Smooth muscle cell (in vitro differentiated cells): ENCODE data around the gene DUSP28. TPM values are rescaled to one million over a fixed set of nuclear protein-coding genes. Genes with fewer than 3 reads are reported as not detected.
"Not testable (repeated sequence)": the region's sequence is repeated elsewhere in the genome, so short reads cannot be mapped to it uniquely, and the experiment has no call there.

Source experiments
- DNase-seq: peaks from one replicate; lab custom pipeline; 2025; ENCODE audit not compliant: unreplicated experiment; lab: John Stamatoyannopoulos, UW
- H2AFZ ChIP-seq: fragments of 200-600 bp; sonication (generic); 2 replicates; pipeline ENCODE4 v1.6.0; 2016; ENCODE audit warnings: antibody characterized with exemption, low read depth, mild to moderate bottlenecking
- H3F3A ChIP-seq: fragments of 200-600 bp; sonication (generic); 2 replicates; pipeline ENCODE4 v1.6.0; 2017; ENCODE audit warnings: antibody characterized with exemption, low read depth
- H3K27ac ChIP-seq: fragments of 200-600 bp; sonication (generic); 2 replicates; pipeline ENCODE4 v1.5.1; 2016; ENCODE audit warnings: low read depth, mild to moderate bottlenecking
- H3K27me3 ChIP-seq: fragments of 200-600 bp; sonication (generic); 2 replicates; pipeline ENCODE4 v1.6.1; 2016; ENCODE audit warnings: low read depth, mild to moderate bottlenecking
- H3K36me3 ChIP-seq: fragments of 200-600 bp; sonication (generic); 2 replicates; pipeline ENCODE4 v1.5.1; 2016; ENCODE audit warnings: low read depth
- H3K4me1 ChIP-seq: fragments of 200-600 bp; sonication (generic); 2 replicates; pipeline ENCODE4 v1.5.1; 2016; ENCODE audit warnings: low read depth
- H3K4me2 ChIP-seq: fragments of 200-600 bp; sonication (generic); 2 replicates; pipeline ENCODE4 v1.6.0; 2016; ENCODE audit warnings: mild to moderate bottlenecking
- H3K4me3 ChIP-seq: fragments of 200-600 bp; sonication (generic); 2 replicates; pipeline ENCODE4 v1.5.1; 2016; ENCODE audit warnings: mild to moderate bottlenecking
- H3K79me2 ChIP-seq: fragments of 200-600 bp; sonication (generic); 2 replicates; pipeline ENCODE4 v1.6.0; 2016; ENCODE audit warnings: low read depth, mild to moderate bottlenecking
- H3K9ac ChIP-seq: fragments of 200-600 bp; sonication (generic); 2 replicates; pipeline ENCODE4 v1.6.0; 2016; ENCODE audit warnings: low read depth
- H3K9me3 ChIP-seq: fragments of 200-600 bp; sonication (generic); replicated peaks from 2 replicates; pipeline ENCODE4 v1.5.1; 2016; ENCODE audit warnings: low read depth
- H4K20me1 ChIP-seq: fragments of 200-600 bp; sonication (generic); 2 replicates; pipeline ENCODE4 v1.6.0; 2016; ENCODE audit warnings: low read depth
- WGBS: methylation state at CpG from one replicate; pipeline ENCODE4 v1.1.7; 2016; ENCODE audit warnings: low lambda C conversion rate; 5-methylcytosine and 5-hydroxymethylcytosine counted together
- polyA plus RNA-seq: library from polyadenylated mRNA; unstranded; fragments of >200 nt; fragmentation: Nextera tagmentation; extraction: Ambion mirVana; gene quantifications from 2 replicates; pipeline ENCODE4 v1.2.1, GENCODE V29; 2016
- total RNA-seq: library from RNA; depleted of rRNA; stranded (reverse); fragments of >200 nt; gene quantifications from 2 replicates; pipeline ENCODE4 v1.2.3, GENCODE V29; 2014
- TF ChIP-seq, protein P1 (sequence below): fragments of 200-600 bp; sonication (generic); IDR thresholded peaks from 2 replicates; pipeline ENCODE4 v1.5.1; 2017; ENCODE audit warnings: borderline replicate concordance, mild to moderate bottlenecking, antibody characterized with exemption; ENCODE audit not compliant: insufficient read depth, poor library complexity, severe bottlenecking

DUSP28 gene
- total and polyA plus RNA-seq, 2 experiments from 2014 or later, result 2.2 to 6.4 TPM

DNA sequence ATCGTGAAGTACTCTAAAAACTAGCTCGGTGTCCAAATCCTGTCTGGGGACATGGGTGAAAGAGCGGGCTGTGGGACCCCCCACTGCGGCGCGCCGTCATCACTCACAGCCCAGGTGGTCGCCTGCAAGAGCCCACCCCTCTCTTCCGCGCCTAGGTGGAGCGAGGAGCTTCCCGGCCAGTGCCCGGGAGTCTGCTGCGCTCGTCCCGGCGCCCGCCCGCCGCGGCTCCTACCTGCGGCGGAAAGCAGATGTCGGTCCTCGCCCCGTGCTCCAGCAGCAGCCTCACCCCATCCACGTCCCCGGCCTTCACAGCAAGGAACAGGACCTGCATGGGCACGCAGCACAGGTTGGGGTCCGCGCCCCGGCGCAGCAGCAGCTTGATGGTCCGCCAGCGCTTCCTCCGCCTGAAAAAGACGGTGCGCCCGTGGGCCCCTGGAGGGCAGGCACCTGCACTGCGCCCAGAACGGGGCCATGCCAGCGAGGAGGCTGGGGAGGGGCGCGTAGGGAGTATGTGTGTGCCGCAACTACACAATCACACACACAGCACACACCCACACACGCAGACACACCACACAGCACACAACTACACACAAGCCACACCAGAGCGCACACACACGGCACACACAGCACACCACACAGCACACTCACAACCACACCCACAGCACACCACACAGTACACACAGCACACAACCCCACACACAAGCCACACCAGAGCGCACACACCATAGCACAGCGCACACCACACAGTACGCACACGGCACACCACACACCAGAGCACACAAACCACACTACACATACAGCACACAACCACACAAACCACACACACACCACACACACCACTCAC lies 39.8 kb upstream of the DUSP28 start:
- 40% methylated on average over 39 of the region's 52 CpGs for WGBS
- no peak for DNase-seq
- no peaks in the 10 kb centered on the region for H3K4me1 ChIP-seq

DNA sequence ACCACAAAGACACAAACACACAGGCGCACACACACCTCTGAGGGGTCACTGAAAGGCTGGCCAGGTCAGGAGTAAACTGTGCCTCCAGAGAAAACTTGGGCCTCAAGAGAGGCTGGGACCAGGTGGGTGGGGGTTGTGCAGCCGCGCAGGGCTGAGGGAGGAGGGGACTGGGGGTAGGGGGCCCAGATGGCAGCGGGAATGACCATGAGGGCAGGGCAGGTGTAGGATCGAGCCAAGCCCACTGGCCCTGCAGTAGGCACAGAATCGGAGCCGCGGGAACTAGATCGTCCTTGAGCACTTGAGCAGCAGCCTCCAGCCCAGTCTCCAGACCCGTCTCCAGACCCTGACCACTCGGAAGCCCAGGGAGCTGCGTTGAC lies 39.2 kb upstream of the DUSP28 start:
- Histone ChIP-seq H2AFZ (no peak overlapping the region), H3K9me3 (no peaks in the 10 kb centered on the region), H3K4me3 (no peak overlapping the region), H3K27me3 (peaks cover 10% of the 10 kb centered on the region), H3K9ac (no peak overlapping the region), H3F3A (no peaks in the 10 kb centered on the region), H3K36me3 (no peaks in the 10 kb centered on the region), H3K4me2 (no peak overlapping the region), H3K27ac (no peak overlapping the region), H3K79me2 (no peaks in the 10 kb centered on the region), H4K20me1 (no peaks in the 10 kb centered on the region), H3K4me1 (no peaks in the 10 kb centered on the region)
- no peak for DNase-seq
- WGBS, result 93% methylated on average over 12 of the region's 12 CpGs
- TF ChIP-seq, protein P1, sequence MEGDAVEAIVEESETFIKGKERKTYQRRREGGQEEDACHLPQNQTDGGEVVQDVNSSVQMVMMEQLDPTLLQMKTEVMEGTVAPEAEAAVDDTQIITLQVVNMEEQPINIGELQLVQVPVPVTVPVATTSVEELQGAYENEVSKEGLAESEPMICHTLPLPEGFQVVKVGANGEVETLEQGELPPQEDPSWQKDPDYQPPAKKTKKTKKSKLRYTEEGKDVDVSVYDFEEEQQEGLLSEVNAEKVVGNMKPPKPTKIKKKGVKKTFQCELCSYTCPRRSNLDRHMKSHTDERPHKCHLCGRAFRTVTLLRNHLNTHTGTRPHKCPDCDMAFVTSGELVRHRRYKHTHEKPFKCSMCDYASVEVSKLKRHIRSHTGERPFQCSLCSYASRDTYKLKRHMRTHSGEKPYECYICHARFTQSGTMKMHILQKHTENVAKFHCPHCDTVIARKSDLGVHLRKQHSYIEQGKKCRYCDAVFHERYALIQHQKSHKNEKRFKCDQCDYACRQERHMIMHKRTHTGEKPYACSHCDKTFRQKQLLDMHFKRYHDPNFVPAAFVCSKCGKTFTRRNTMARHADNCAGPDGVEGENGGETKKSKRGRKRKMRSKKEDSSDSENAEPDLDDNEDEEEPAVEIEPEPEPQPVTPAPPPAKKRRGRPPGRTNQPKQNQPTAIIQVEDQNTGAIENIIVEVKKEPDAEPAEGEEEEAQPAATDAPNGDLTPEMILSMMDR, result no peak

More for the DNA sequence above, 39.8 kb upstream of the DUSP28 start:
- Histone ChIP-seq H3K36me3 (no peaks in the 10 kb centered on the region), H3K4me2 (peak overlapping the region; percentile 36), H3K27ac (no peak overlapping the region), H3K79me2 (no peaks in the 10 kb centered on the region), H3K4me3 (no peak overlapping the region), H3F3A (no peaks in the 10 kb centered on the region), H2AFZ (no peak overlapping the region), H3K9ac (no peak overlapping the region), H3K27me3 (peaks cover 10% of the 10 kb centered on the region), H4K20me1 (no peaks in the 10 kb centered on the region), H3K9me3 (no peaks in the 10 kb centered on the region)
- TF ChIP-seq, protein P1, result no peak

DNA sequence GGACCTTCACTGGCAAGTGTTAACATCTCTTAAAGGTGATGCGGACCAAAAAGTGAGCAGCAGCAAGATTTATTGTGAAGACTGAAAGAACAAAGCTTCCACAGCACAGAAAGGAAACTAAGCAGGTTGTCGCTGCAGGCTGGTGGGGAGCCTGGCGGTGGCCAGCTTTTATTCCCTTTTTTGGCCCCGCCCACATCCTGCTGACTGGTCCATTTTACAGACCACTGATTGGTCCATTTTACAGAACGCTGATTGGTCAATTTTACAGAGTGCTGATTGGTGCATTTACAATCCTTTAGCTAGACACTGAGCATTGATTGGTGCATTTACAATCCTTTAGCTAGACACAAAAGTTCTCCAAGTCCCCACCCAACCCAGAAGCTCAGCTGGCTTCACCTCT lies 38.3 kb upstream of the DUSP28 start:
- not testable (repeated sequence) for H3K9ac ChIP-seq, DNase-seq, H4K20me1 ChIP-seq, H3K36me3 ChIP-seq, H3K4me1 ChIP-seq, H3K4me2 ChIP-seq, H2AFZ ChIP-seq, H3K4me3 ChIP-seq, H3K27ac ChIP-seq, H3K27me3 ChIP-seq, H3F3A ChIP-seq, H3K9me3 ChIP-seq, H3K79me2 ChIP-seq
- 98% methylated on average over 5 of the region's 5 CpGs for WGBS

DNA sequence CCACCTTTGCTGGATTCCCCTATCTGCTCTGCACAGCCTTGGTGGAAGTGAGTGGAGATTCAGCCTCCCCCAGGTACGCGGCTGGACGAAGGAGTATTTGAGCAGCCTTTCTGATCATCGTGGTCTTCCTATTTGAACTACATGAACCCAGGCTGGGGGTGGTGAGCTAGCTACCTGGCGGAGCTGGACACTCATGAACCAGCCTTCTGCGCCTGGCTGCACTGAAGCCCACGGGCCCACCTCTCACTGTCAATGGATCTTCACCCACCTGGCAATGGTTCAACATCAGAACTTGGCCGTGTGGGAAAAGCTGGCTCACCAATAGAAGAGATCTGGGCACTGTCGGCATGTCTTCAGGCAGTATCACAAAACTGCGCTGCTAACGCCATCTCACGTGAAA lies 37.8 kb upstream of the DUSP28 start:
- H3K4me1 ChIP-seq, result no peaks in the 10 kb centered on the region
- no peaks in the 10 kb centered on the region for H4K20me1 ChIP-seq
- H3K9ac ChIP-seq, result no peak overlapping the region
- H3K9me3 ChIP-seq, result no peaks in the 10 kb centered on the region
- no peak overlapping the region for H3K27ac ChIP-seq
- DNase-seq, result no peak
- no peaks in the 10 kb centered on the region for H3K79me2 ChIP-seq
- TF ChIP-seq, protein P1, result no peak
- H3K36me3 ChIP-seq, result no peaks in the 10 kb centered on the region
- peaks cover 10% of the 10 kb centered on the region for H3K27me3 ChIP-seq
- H2AFZ ChIP-seq, result no peak overlapping the region
- 98% methylated on average over 12 of the region's 12 CpGs for WGBS
- no peaks in the 10 kb centered on the region for H3F3A ChIP-seq
- no peak overlapping the region for H3K4me2 ChIP-seq
- H3K4me3 ChIP-seq, result no peak overlapping the region
